Neural cell (in vitro differentiated cells): Measurements from ENCODE around the gene DIAPH2. TPM values are rescaled to one million over a fixed set of nuclear protein-coding genes. Genes with fewer than 3 reads are reported as not detected.

Experiments
- H2AFZ ChIP-seq: fragments of 200-600, 300-800 bp; sonication (generic), shearing (Covaris generic); 2 replicates; pipeline ENCODE4 v1.6.0; 2014; ENCODE audit warnings: low read depth, mild to moderate bottlenecking, antibody characterized with exemption, low read length, moderate library complexity
- H3F3A ChIP-seq: fragments of 200-600 bp; shearing (Covaris generic); 2 replicates; pipeline ENCODE4 v1.6.1; 2016; ENCODE audit warnings: mild to moderate bottlenecking, moderate library complexity, mixed read lengths, antibody characterized with exemption, low read length; ENCODE audit not compliant: insufficient read depth, poor library complexity, severe bottlenecking
- H3K27ac ChIP-seq: fragments of 200-600, 300-800 bp; sonication (generic), shearing (Covaris generic); 2 replicates; pipeline ENCODE4 v1.5.1; 2014; ENCODE audit warnings: mild to moderate bottlenecking, low read length, moderate library complexity
- H3K27me3 ChIP-seq: fragments of 300-800, 200-600 bp; sonication (generic), shearing (Covaris generic); 2 replicates; pipeline ENCODE4 v1.6.0; 2014; ENCODE audit warnings: mild to moderate bottlenecking, low read depth, low read length, moderate library complexity; ENCODE audit not compliant: insufficient read depth
- H3K36me3 ChIP-seq: fragments of 300-800, 200-600 bp; sonication (generic), shearing (Covaris generic); 2 replicates; pipeline ENCODE4 v1.5.1; 2014; ENCODE audit warnings: mild to moderate bottlenecking, antibody characterized with exemption, low read length, moderate library complexity; ENCODE audit not compliant: insufficient read depth
- H3K4me2 ChIP-seq: fragments of 300-800, 200-600 bp; sonication (generic), shearing (Covaris generic); 2 replicates; pipeline ENCODE4 v1.6.0; 2014; ENCODE audit warnings: mild to moderate bottlenecking, low read length
- H3K4me3 ChIP-seq: fragments of 300-800, 200-600 bp; sonication (generic), shearing (Covaris generic); 2 replicates; pipeline ENCODE4 v1.5.1; 2014; ENCODE audit warnings: mild to moderate bottlenecking, low read length, moderate library complexity
- H3K79me2 ChIP-seq: fragments of 200-600 bp; shearing (Covaris generic); replicated peaks from 2 replicates; pipeline ENCODE4 v1.6.0; 2014; ENCODE audit warnings: mild to moderate bottlenecking, low read length, moderate library complexity; ENCODE audit not compliant: insufficient read depth
- H3K9ac ChIP-seq: fragments of 300-800, 200-600 bp; sonication (generic), shearing (Covaris generic); 2 replicates; pipeline ENCODE4 v1.6.1; 2016; ENCODE audit warnings: mild to moderate bottlenecking, low read length, mixed read lengths
- H3K9me2 ChIP-seq: fragments of 200-600 bp; shearing (Covaris generic); 2 replicates; pipeline ENCODE4 v1.6.1; 2016; ENCODE audit warnings: mild to moderate bottlenecking, low read length, mixed read lengths; ENCODE audit not compliant: insufficient read depth
- H3K9me3 ChIP-seq: fragments of 200-600, 300-800 bp; sonication (generic), shearing (Covaris generic); 2 replicates; pipeline ENCODE4 v1.6.1; 2016; ENCODE audit warnings: mild to moderate bottlenecking, mixed run types, low read length, moderate library complexity, mixed read lengths
- H4K20me1 ChIP-seq: fragments of 200-600 bp; shearing (Covaris generic); 2 replicates; pipeline ENCODE4 v1.6.1; 2016; ENCODE audit warnings: mild to moderate bottlenecking, mixed run types; ENCODE audit not compliant: insufficient read depth
- EP300 ChIP-seq: fragments of 450-650 bp; conservative IDR thresholded peaks from 2 replicates; pipeline ENCODE4 v1.6.1; 2014; ENCODE audit warnings: antibody characterized with exemption, mild to moderate bottlenecking, moderate library complexity; ENCODE audit not compliant: poor library complexity, severe bottlenecking
- EZH2 ChIP-seq: fragments of 200-600, 300-800 bp; shearing (Covaris generic), sonication (generic); IDR thresholded peaks from 2 replicates; pipeline ENCODE4 v1.6.1; 2014; ENCODE audit warnings: antibody characterized with exemption, low read length, borderline replicate concordance, mild to moderate bottlenecking; ENCODE audit not compliant: insufficient read depth, poor library complexity, severe bottlenecking
- MXI1 ChIP-seq: fragments of 450-650 bp; conservative IDR thresholded peaks from 2 replicates; pipeline ENCODE4 v1.6.1; 2014; ENCODE audit warnings: antibody characterized with exemption, mild to moderate bottlenecking; ENCODE audit not compliant: poor library complexity, severe bottlenecking
- POLR2AphosphoS5 ChIP-seq: IDR thresholded peaks from 2 replicates; pipeline ENCODE4 v1.6.1; 2012
- RAD21 ChIP-seq: fragments of 450-650 bp; conservative IDR thresholded peaks from 2 replicates; pipeline ENCODE4 v1.6.1; 2014; ENCODE audit warnings: antibody characterized with exemption, mild to moderate bottlenecking, moderate library complexity
- SMC3 ChIP-seq: fragments of 450-650 bp; conservative IDR thresholded peaks from 2 replicates; pipeline ENCODE4 v1.6.1; 2014; ENCODE audit warnings: antibody characterized with exemption, mild to moderate bottlenecking, moderate library complexity; ENCODE audit not compliant: poor library complexity
- TAF1 ChIP-seq: IDR thresholded peaks from 2 replicates; pipeline ENCODE4 v1.6.1; 2012; ENCODE audit warnings: low read depth
- polyA plus RNA-seq: library from polyadenylated mRNA; depleted of rRNA; stranded (reverse); fragments of >200 nt; gene quantifications from 2 replicates; pipeline ENCODE4 v1.2.3, GENCODE V29; 2014
- TF ChIP-seq, protein P1 (sequence below): IDR thresholded peaks from 2 replicates; pipeline ENCODE4 v1.6.1; 2012; ENCODE audit warnings: borderline replicate concordance
- TF ChIP-seq, protein P2 (sequence below): fragments of 450-650 bp; IDR thresholded peaks from 2 replicates; pipeline ENCODE4 v1.5.1; 2014; ENCODE audit warnings: antibody characterized with exemption, mild to moderate bottlenecking, moderate library complexity; ENCODE audit not compliant: poor library complexity, severe bottlenecking

The DIAPH2 gene
- polyA plus RNA-seq, 1 donor from 2014 or later, result 0.07 TPM

DNA sequence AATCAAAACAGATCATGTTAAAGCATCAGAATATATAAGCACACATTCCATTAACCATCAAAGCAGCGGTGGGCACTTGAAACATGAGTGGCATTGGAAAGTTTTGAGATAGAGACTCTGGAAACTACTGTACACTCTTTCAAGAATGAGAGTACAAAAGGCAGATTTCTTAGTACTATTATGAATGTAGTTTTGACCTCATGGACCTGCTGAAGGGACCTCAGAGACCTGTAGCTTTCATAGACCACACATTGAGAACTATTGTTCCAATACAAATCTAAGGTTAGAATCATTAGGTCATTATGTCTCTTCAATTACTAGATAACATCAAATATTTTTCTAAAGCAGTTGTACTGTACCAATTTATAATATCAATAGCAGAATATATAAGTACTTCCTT, 482.7 kb downstream of the DIAPH2 start:
- no peaks in the 10 kb centered on the region for H3K9me2 ChIP-seq
- no peaks in the 10 kb centered on the region for H3K79me2 ChIP-seq
- H3K4me3 ChIP-seq, result no peak overlapping the region
- no peak overlapping the region for H3K9ac ChIP-seq
- no peaks in the 10 kb centered on the region for H3K36me3 ChIP-seq
- TF ChIP-seq SMC3 (no peak), RAD21 (no peak), POLR2AphosphoS5 (no peak)
- TF ChIP-seq, protein P1, sequence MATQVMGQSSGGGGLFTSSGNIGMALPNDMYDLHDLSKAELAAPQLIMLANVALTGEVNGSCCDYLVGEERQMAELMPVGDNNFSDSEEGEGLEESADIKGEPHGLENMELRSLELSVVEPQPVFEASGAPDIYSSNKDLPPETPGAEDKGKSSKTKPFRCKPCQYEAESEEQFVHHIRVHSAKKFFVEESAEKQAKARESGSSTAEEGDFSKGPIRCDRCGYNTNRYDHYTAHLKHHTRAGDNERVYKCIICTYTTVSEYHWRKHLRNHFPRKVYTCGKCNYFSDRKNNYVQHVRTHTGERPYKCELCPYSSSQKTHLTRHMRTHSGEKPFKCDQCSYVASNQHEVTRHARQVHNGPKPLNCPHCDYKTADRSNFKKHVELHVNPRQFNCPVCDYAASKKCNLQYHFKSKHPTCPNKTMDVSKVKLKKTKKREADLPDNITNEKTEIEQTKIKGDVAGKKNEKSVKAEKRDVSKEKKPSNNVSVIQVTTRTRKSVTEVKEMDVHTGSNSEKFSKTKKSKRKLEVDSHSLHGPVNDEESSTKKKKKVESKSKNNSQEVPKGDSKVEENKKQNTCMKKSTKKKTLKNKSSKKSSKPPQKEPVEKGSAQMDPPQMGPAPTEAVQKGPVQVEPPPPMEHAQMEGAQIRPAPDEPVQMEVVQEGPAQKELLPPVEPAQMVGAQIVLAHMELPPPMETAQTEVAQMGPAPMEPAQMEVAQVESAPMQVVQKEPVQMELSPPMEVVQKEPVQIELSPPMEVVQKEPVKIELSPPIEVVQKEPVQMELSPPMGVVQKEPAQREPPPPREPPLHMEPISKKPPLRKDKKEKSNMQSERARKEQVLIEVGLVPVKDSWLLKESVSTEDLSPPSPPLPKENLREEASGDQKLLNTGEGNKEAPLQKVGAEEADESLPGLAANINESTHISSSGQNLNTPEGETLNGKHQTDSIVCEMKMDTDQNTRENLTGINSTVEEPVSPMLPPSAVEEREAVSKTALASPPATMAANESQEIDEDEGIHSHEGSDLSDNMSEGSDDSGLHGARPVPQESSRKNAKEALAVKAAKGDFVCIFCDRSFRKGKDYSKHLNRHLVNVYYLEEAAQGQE, result no peak
- no peaks in the 10 kb centered on the region for H3K9me3 ChIP-seq
- no peaks in the 10 kb centered on the region for H4K20me1 ChIP-seq
- no peaks in the 10 kb centered on the region for H3K27me3 ChIP-seq
- H2AFZ ChIP-seq, result no peak overlapping the region
- H3K27ac ChIP-seq, result no peak overlapping the region
- H3F3A ChIP-seq, result no peaks in the 10 kb centered on the region
- no peak overlapping the region for H3K4me2 ChIP-seq

DNA sequence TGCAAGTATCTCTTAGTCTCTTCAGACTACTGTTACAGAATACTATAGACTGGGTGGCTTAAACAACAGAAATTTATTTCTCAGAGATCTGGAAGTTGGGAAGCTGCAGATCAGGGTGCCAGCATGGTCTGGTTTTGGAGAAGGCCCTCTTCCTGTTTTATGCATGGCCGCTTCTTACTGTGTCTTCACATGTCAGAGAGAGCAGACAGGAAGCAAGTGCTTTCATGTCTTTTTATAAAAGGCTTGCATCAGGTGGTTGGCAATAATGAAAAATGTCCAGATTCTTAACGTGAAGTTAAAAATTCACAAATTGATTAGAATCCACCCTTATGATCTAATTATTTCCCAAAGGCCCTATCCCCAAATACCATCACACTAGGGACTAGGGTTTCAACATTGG, 484.0 kb downstream of the DIAPH2 start:
- H3K9ac ChIP-seq, result no peak overlapping the region

More for the DNA sequence above, 484.0 kb downstream of the DIAPH2 start:
- Histone ChIP-seq H2AFZ (no peak overlapping the region), H3K27me3 (no peaks in the 10 kb centered on the region), H3K4me2 (no peak overlapping the region), H3K27ac (no peak overlapping the region), H3K9me3 (no peaks in the 10 kb centered on the region), H3F3A (no peaks in the 10 kb centered on the region), H4K20me1 (no peaks in the 10 kb centered on the region), H3K36me3 (no peaks in the 10 kb centered on the region), H3K9me2 (no peaks in the 10 kb centered on the region), H3K4me3 (no peak overlapping the region), H3K79me2 (no peaks in the 10 kb centered on the region)
- TF ChIP-seq SMC3 (no peak), POLR2AphosphoS5 (no peak), EZH2 (no peak), MXI1 (no peak), TAF1 (no peak), RAD21 (no peak), EP300 (no peak)
- TF ChIP-seq, protein P1, result no peak
- TF ChIP-seq, protein P2, sequence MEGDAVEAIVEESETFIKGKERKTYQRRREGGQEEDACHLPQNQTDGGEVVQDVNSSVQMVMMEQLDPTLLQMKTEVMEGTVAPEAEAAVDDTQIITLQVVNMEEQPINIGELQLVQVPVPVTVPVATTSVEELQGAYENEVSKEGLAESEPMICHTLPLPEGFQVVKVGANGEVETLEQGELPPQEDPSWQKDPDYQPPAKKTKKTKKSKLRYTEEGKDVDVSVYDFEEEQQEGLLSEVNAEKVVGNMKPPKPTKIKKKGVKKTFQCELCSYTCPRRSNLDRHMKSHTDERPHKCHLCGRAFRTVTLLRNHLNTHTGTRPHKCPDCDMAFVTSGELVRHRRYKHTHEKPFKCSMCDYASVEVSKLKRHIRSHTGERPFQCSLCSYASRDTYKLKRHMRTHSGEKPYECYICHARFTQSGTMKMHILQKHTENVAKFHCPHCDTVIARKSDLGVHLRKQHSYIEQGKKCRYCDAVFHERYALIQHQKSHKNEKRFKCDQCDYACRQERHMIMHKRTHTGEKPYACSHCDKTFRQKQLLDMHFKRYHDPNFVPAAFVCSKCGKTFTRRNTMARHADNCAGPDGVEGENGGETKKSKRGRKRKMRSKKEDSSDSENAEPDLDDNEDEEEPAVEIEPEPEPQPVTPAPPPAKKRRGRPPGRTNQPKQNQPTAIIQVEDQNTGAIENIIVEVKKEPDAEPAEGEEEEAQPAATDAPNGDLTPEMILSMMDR, result no peak
